GM21447 (cell line): ENCODE measurements around the gene CCDC71.

Experiments
- ATAC-seq: cut with Tn5 transposase; IDR thresholded peaks from one replicate; pipeline ENCODE4 v1.9.1; 2021; ENCODE audit not compliant: unreplicated experiment

The CCDC71 gene

GRCh38 chr3:49132073-49132436, 34.1 kb downstream of the CCDC71 start:
- ATAC-seq, result no peak

DNA sequence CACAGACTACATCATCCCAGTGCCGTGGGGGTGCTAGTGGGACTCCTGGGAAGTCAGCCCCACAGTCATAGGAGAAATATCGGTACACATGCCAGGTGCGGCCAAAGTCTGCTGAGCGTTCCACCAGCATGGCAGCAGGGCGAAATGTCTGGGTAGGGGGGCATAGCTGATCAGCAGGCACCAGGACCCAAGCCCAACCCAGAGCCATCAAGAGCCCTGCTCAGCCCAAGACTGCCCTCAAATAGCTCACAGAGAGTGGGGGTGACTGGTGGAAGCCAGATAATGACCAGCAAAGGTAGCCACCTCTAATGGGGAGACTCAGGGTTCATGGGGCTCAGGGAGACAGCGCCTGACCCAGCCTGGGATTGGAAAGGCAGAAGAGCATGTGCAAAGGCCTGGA, 34.6 kb downstream of the CCDC71 start:
- no peak for ATAC-seq

DNA sequence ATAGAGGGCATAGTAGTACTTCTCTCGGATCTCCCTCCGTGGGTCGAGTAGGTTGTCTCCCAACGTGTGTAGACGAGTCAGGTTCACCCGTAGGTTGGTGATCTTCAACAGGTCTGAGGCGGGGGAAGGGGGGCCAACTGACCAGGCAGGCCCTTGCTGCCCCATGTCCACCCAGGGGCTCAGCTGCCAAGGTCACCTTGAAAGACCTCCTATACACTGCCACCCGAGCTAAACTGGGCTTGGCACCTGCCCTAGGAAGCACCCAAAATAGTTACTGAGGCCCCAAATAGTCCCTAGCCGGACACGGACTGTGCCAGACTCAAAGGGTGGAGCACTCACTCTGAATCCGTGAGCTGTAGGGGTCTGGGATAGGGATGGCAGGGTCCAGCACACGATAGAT, 35.1 kb downstream of the CCDC71 start:
- no peak for ATAC-seq

GRCh38 chr3:49124991-49125670, 41.0 kb downstream of the CCDC71 start:
- ATAC-seq, result no peak

- ATAC-seq, result no peak
Observed at GRCh38 chr3:49124203-49124602, 41.9 kb downstream of the CCDC71 start.

GRCh38 chr3:49123687-49124086, 42.4 kb downstream of the CCDC71 start:
- ATAC-seq, result no peak

DNA sequence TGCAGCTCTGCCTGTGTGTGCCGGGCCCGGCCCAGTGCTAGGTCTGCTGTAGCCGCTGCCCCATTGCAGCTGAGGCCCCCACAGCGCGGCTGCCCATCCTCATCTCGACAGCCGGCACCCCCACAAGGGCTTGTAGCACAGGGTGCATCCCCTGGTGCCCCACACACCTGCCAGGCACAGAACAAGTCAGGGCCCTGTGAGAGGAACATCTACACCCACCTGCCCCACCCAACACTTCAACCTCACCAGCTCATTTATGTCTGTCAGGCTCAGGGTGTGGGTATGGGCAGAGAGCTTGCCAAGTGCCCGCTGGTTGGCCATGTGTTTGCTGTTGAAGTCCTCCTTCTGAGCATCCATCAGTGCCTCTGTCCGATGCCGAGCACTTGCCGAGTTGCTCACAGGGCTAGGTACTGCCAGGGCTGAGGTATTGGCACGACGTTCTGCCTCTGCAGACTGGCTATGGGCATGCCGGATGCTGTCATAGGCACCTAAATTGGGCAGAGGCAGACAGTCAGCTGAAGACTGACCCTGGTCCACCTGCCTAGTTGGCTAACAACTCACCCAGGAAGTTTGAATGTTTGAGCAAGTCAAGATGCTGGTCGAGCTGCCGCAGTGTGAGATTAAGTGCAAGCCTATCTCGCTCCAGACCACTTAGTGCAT, 43.1 kb downstream of the CCDC71 start:
- ATAC-seq, result no peak

- ATAC-seq, result no peak
Observed at GRCh38 chr3:49122451-49122850, 43.7 kb downstream of the CCDC71 start.

DNA sequence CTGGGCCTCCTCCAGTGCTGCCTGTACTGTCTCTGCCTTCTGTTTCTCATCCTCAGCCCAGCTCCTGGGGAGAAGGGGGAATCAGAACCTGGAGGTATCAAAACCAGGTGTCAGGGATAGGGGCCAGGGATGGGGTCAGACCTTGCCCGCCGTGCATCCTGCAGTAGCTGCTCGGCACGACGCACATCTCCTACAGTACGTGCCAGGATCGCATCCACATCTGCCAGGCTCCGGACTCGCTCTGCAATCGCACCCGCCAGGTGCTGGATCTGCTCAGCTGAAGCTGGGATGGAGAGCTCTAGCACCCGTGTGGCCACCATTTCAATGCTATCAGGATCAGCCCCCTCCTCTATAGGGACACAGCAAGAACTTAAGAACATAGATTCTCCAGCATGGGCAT, 44.1 kb downstream of the CCDC71 start:
- ATAC-seq, result no peak

DNA sequence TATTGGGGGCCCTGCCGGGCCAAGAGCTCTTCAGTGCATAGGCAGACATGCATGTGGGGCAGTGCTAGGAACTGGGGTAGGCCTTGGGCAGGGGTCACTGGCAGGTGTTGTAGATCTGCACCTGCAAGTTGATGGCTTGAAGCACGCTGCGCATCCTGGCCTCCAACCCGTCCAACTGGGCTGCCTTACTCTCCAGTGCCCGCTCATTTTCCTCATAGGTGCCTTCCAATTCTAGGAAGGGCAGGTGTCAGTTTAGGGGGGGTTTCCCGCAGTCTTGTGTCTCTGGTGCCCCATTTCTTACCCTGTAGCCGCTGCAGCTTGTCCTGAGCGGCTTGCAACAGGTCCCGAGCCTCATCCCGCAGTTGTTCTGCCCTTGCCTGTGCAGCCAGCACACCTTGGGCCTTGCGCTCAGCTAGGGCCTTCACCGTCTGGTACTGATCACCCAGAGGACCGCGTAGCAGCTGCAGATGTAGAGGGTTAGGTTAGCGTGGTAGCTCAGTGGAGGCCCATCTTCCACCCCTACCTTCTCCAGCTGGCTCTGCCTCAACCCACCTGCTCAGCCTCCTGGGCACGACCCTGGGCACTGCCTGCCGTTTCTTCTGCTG, 44.9 kb downstream of the CCDC71 start:
- peak; percentile 23 for ATAC-seq

DNA sequence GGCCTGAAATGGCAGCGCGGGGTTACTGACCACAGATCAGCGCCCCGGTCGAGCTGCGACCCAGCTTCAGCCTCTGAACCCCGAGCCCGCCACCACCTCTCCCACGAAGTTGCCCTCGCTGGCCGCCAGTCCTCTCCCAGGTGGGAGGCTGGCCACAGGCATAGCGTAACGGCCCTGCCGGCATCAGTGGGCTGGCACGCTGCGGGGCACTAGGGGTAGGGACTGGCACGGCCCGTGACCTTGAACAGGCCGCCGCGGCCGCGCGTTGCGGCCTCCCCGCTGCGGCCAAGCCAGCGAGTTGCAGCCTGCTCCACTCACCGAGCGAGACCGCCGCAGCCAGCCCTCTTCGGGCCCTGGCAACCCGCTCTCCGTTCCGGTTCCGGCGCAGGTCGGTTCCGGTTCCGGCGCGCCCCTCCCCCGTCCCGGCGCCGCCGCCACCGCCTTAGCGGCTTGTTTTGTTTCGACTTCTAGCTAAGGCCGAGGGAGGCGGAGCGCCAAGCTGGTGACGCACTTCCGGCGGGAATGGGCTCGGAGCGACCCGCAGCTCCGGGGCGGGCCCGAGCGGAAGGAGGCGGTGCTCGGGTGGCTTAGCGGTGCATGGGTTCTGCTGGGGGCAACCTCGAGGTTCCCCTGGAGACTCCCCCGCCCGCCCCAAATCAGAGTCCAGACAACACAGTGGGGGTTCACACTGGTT, 45.5 kb downstream of the CCDC71 start, which contains the start of gene USP19:
Gene USP19, minus strand, starts transcription at position 386 of the 694 bp plus-strand sequence. CDS start 1,678 bp downstream, outside the sequence.
- ATAC-seq, result peak; percentile 85

- peak; percentile 9 for ATAC-seq
Observed at GRCh38 chr3:49120096-49120437, 46.1 kb downstream of the CCDC71 start.

DNA sequence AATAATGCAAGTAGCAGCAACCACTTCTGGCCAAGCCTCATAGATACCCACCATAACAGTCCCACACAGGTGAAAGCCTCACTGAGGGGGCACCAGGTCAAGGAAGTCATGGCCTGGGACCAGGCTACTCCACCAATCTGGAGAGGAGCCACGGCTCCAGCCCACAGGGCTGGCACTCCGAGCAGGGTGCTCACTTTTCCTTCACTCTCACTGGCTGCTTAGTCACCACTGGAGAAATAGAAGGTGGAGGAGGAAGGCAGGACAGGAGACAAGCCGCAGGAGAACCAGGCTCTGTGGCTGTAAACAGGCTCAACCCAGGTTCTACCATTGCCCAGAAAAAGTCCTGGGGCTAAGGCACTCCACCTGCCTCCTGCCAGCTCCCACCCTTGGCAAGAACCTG, 46.7 kb downstream of the CCDC71 start:
- ATAC-seq, result no peak

GRCh38 chr3:49119036-49119435, 47.1 kb downstream of the CCDC71 start:
- ATAC-seq, result no peak
